ENCODE measurements around the gene NINJ2.

- TF ChIP-seq ZZZ3 (IDR thresholded peaks at IDR 0.05; ENCODE audit: control insufficient read depth, insufficient read length, low read depth) (no peak), CBFB (IDR thresholded peaks at IDR 0.05; ENCODE audit: low read depth) (no peak), KDM1A (IDR thresholded peaks at IDR 0.05; ENCODE audit: borderline replicate concordance) (no peak), CHD1 (IDR thresholded peaks at IDR 0.05; ENCODE audit: low read depth, low read length) (no peak), TAF1 (IDR thresholded peaks at IDR 0.05; ENCODE audit: borderline replicate concordance, low read depth, low read length) (no peak), PBX3 (IDR thresholded peaks at IDR 0.05; ENCODE audit: insufficient replicate concordance, low read depth, low read length) (no peak), NRF1 (conservative IDR thresholded peaks at IDR 0.05; ENCODE audit: low read depth, low read length) (no peak), POLR2A (IDR thresholded peaks at IDR 0.05; ENCODE audit: low read depth, low read length) (no peak), RCOR1 (conservative IDR thresholded peaks at IDR 0.05; ENCODE audit: low read depth, low read length) (no peak), ATF7 (IDR thresholded peaks at IDR 0.05; ENCODE audit: low read depth) (no peak)
- TF ChIP-seq, protein P1, sequence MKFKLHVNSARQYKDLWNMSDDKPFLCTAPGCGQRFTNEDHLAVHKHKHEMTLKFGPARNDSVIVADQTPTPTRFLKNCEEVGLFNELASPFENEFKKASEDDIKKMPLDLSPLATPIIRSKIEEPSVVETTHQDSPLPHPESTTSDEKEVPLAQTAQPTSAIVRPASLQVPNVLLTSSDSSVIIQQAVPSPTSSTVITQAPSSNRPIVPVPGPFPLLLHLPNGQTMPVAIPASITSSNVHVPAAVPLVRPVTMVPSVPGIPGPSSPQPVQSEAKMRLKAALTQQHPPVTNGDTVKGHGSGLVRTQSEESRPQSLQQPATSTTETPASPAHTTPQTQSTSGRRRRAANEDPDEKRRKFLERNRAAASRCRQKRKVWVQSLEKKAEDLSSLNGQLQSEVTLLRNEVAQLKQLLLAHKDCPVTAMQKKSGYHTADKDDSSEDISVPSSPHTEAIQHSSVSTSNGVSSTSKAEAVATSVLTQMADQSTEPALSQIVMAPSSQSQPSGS (IDR thresholded peaks at IDR 0.05; ENCODE audit: low read length) = no peak
- TF ChIP-seq, protein P2, sequence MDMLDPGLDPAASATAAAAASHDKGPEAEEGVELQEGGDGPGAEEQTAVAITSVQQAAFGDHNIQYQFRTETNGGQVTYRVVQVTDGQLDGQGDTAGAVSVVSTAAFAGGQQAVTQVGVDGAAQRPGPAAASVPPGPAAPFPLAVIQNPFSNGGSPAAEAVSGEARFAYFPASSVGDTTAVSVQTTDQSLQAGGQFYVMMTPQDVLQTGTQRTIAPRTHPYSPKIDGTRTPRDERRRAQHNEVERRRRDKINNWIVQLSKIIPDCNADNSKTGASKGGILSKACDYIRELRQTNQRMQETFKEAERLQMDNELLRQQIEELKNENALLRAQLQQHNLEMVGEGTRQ (IDR thresholded peaks at IDR 0.05; ENCODE audit: borderline replicate concordance, low read depth, low read length) = no peak
Measured at GRCh38 chr12:556498-556897, 106.7 kb downstream of the NINJ2 start.

All from GM12878 (cell line).